Breast epithelium (tissue), 3 donors: ENCODE measurements around the gene PTPN18.

Experiments
- POLR2A ChIP-seq: fragments of 450-650 bp; IDR thresholded peaks from one replicate; pipeline ENCODE4 v1.6.1; 2016; ENCODE audit warnings: antibody characterized with exemption, mild to moderate bottlenecking, moderate library complexity
- POLR2AphosphoS5 ChIP-seq, 3 donors: sonication (generic); formaldehyde crosslinking; IDR thresholded peaks; one replicate each; pipeline ENCODE4 v1.6.1; 2017; ENCODE audit warnings: antibody characterized with exemption in 3 of 3
- TF ChIP-seq, protein P1 (sequence below), 3 donors: fragments of 450-650 bp; IDR thresholded peaks; one replicate each; pipeline ENCODE4 v1.5.1; 2016 to 2017; ENCODE audit warnings: antibody characterized with exemption in 3 of 3, mild to moderate bottlenecking in 3 of 3, moderate library complexity in 3 of 3

DNA sequence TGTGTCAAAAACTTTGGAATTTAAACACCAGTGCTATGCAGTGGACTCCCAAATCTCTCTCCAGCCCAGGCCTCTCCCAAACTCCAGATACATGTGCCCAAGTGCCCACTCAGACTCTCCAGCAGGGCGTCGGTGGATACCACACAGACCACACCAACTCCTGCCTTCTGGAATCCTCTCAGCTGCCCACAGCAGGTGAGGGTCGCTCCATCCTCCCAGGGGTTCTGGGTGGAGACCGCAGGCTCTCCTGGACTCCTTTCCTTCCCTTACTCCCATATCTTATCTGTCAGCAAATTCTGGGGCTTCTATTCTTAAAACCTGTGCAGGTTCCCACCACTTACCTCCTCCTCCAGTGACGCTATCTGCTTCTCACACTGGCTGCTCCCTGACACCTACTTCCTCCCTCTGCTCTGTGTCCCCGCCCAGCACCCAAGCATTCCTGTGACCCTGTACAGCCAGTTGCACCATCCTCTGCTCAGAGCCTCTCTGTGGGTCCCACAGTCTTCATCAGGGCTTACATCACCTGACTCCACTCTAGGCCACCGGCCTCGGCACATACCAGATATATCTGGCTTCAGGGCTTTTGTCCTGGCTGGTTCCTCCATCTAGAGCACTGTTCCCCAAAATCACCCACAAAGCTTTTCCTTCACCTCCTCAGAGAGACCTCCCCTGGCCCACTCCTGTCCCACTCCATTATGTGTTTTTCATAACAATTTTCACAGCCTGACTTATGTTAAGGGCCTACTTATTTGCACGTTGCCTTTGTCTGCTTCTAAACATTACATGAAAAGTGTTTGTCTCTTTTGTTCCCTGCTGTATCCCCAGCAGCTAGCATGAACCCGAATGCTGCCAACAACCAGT, 15.7 kb upstream of the PTPN18 start:
- TF ChIP-seq, protein P1, sequence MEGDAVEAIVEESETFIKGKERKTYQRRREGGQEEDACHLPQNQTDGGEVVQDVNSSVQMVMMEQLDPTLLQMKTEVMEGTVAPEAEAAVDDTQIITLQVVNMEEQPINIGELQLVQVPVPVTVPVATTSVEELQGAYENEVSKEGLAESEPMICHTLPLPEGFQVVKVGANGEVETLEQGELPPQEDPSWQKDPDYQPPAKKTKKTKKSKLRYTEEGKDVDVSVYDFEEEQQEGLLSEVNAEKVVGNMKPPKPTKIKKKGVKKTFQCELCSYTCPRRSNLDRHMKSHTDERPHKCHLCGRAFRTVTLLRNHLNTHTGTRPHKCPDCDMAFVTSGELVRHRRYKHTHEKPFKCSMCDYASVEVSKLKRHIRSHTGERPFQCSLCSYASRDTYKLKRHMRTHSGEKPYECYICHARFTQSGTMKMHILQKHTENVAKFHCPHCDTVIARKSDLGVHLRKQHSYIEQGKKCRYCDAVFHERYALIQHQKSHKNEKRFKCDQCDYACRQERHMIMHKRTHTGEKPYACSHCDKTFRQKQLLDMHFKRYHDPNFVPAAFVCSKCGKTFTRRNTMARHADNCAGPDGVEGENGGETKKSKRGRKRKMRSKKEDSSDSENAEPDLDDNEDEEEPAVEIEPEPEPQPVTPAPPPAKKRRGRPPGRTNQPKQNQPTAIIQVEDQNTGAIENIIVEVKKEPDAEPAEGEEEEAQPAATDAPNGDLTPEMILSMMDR (IDR thresholded peaks at IDR 0.05), result no peak
- TF ChIP-seq POLR2A (no peak), POLR2AphosphoS5 (IDR thresholded peaks at IDR 0.05) (no peak)
